Liver (tissue), 3 donors: ENCODE measurements around the gene CST7.

Experiments
- ATF3 ChIP-seq: IDR thresholded peaks from 2 replicates; pipeline ENCODE4 v1.6.1; 2016; ENCODE audit warnings: antibody characterized with exemption
- CTCF ChIP-seq: fragments of 150-350 bp; IDR thresholded peaks from 2 replicates; pipeline ENCODE4 v1.5.1; 2017; ENCODE audit warnings: improper control_type of control experiment, low read depth, low read length; ENCODE audit not compliant: missing input control
- GABPA ChIP-seq, 2 donors: IDR thresholded peaks in 1 of 2; conservative IDR thresholded peaks in 1 of 2; 2 replicates each; pipeline ENCODE4 v1.6.1; 2016; ENCODE audit warnings: antibody characterized with exemption in 2 of 2, mild to moderate bottlenecking in 1 of 2, moderate library complexity in 1 of 2
- HNF4A ChIP-seq, 2 donors: conservative IDR thresholded peaks; 2 replicates each; pipeline ENCODE4 v1.6.1; 2016; ENCODE audit warnings: antibody characterized with exemption in 2 of 2, mild to moderate bottlenecking in 2 of 2
- MAX ChIP-seq: IDR thresholded peaks from 2 replicates; pipeline ENCODE4 v1.6.1; 2016; ENCODE audit warnings: antibody characterized with exemption
- RAD21 ChIP-seq, 2 donors: IDR thresholded peaks; 2 replicates each; pipeline ENCODE4 v1.6.1; 2016; ENCODE audit warnings: antibody characterized with exemption in 2 of 2, mild to moderate bottlenecking in 2 of 2
- REST ChIP-seq: IDR thresholded peaks from 2 replicates; pipeline ENCODE4 v1.6.1; 2016; ENCODE audit warnings: antibody characterized with exemption, mild to moderate bottlenecking
- SP1 ChIP-seq: IDR thresholded peaks from 2 replicates; pipeline ENCODE4 v1.6.1; 2018; ENCODE audit warnings: antibody characterized with exemption, mild to moderate bottlenecking
- TAF1 ChIP-seq: conservative IDR thresholded peaks from 2 replicates; pipeline ENCODE4 v1.6.1; 2016; ENCODE audit warnings: antibody characterized with exemption, mild to moderate bottlenecking
- YY1 ChIP-seq: IDR thresholded peaks from 2 replicates; pipeline ENCODE4 v1.6.1; 2016; ENCODE audit warnings: antibody characterized with exemption, mild to moderate bottlenecking
- ZBTB33 ChIP-seq: IDR thresholded peaks from 2 replicates; pipeline ENCODE4 v1.6.1; 2016; ENCODE audit warnings: antibody characterized with exemption
- donor health status: healthy.
- donor health status: healthy.

- TF ChIP-seq REST, result no peak
- TF ChIP-seq TAF1, result no peak
- TF ChIP-seq CTCF, result no peak
- no peak for TF ChIP-seq MAX
- TF ChIP-seq ATF3, result no peak
- no peak for TF ChIP-seq SP1
- TF ChIP-seq HNF4A (conservative IDR thresholded peaks at IDR 0.05), result no peak
- TF ChIP-seq GABPA (IDR thresholded peaks at IDR 0.05 in 1 of 2, conservative IDR thresholded peaks at IDR 0.05 in 1 of 2), result no peak
- TF ChIP-seq RAD21 (IDR thresholded peaks at IDR 0.05), result no peak
- TF ChIP-seq ZBTB33, result no peak
- TF ChIP-seq YY1, result no peak
These were observed 36.5 kb upstream of the CST7 start for GRCh38 chr20:24912397-24913075.
